K562 (cell line): ENCODE results near the gene RHOT1. TPM values are rescaled to one million over a fixed set of nuclear protein-coding genes. Genes with fewer than 3 reads are reported as not detected.

Source experiments
- EHMT2 ChIP-seq: fragments of 450-650 bp; IDR thresholded peaks from 2 replicates; pipeline ENCODE4 v1.6.1; 2018; ENCODE audit warnings: antibody characterized with exemption
- FIP1L1 ChIP-seq: fragments of 200-400 bp; formaldehyde crosslinking; IDR thresholded peaks from 2 replicates; pipeline ENCODE4 v1.6.1; 2018; ENCODE audit warnings: mild to moderate bottlenecking, low read depth, low read length; ENCODE audit not compliant: poor library complexity, severe bottlenecking
- GABPA ChIP-seq: fragments of 200-800 bp; sonication (Bioruptor generic); conservative IDR thresholded peaks from 2 replicates; pipeline ENCODE4 v1.6.1; 2016; ENCODE audit warnings: low read depth, missing genetic modification characterization, missing compliant biosample characterization
- RBFOX2 ChIP-seq: fragments of 200-400 bp; formaldehyde crosslinking; IDR thresholded peaks from 2 replicates; pipeline ENCODE4 v1.6.1; 2017; ENCODE audit warnings: low read depth, mild to moderate bottlenecking, low read length, moderate library complexity
- TEAD2 ChIP-seq: fragments of 450-650 bp; IDR thresholded peaks from 2 replicates; pipeline ENCODE4 v1.6.1; 2016; ENCODE audit warnings: missing genetic modification characterization, control low read depth, missing compliant biosample characterization
- polyA plus RNA-seq, 8 experiments: library from polyadenylated mRNA; depleted of rRNA in 4 of 8; stranded (reverse) in 5 of 8; unstranded in 3 of 8; fragments of >200 nt; fragmentation: Nextera tagmentation in 2 of 8; fragmentation: Illumina TruSeq in 1 of 8; extraction: Ambion mirVana in 2 of 8; extraction: Trizol in 1 of 8; gene quantifications; 2 replicates each; pipeline versions ENCODE4 v1.2.1 to v1.2.3, GENCODE V29; 2011 to 2014; ENCODE audit warnings: inconsistent platforms in 1 of 8, missing spikeins in 1 of 8
- total RNA-seq, 7 experiments: library from RNA; depleted of rRNA in 6 of 7; stranded (reverse); fragments of >200 nt in 6 of 7; fragmentation: Illumina TruSeq in 2 of 7; extraction: Trizol in 2 of 7; gene quantifications; 2 replicates each; pipeline versions ENCODE4 v1.2.1 to v1.2.3, GENCODE V29; 2011 to 2021; ENCODE audit warnings: low replicate concordance in 1 of 7
- TF ChIP-seq, protein P1 (sequence below), 2 experiments: IDR thresholded peaks; 2 replicates each; pipeline ENCODE4 v1.6.1; 2012; ENCODE audit warnings: improper control_type of control experiment in 2 of 2, low read depth in 2 of 2, low read length in 2 of 2, borderline replicate concordance in 1 of 2
- TF ChIP-seq, protein P2 (sequence below): fragments of 450-650 bp; formaldehyde crosslinking; IDR thresholded peaks from 2 replicates; pipeline ENCODE4 v1.4.0; 2020; ENCODE audit warnings: mild to moderate bottlenecking, moderate library complexity
- TF ChIP-seq, protein P3 (sequence below), 2 experiments: fragments of 450-650 bp in 1 of 2; IDR thresholded peaks; 2 replicates each; pipeline ENCODE4 v1.6.1; 2011 to 2017; ENCODE audit warnings: low read depth in 2 of 2, antibody characterized with exemption in 1 of 2, borderline replicate concordance in 1 of 2, low read length in 1 of 2, mild to moderate bottlenecking in 1 of 2, mixed read lengths in 1 of 2; ENCODE audit not compliant: control insufficient read depth in 1 of 2
- TF ChIP-seq, protein P4 (sequence below), 2 experiments: fragments of 450-650 bp in 1 of 2; sonication (generic) in 1 of 2; formaldehyde crosslinking; conservative IDR thresholded peaks; 2 replicates each; pipeline versions ENCODE4 v1.4.0 to v1.8.1; 2020 to 2022; ENCODE audit warnings: mild to moderate bottlenecking in 1 of 2, missing genetic modification reagents in 1 of 2
- TF ChIP-seq, protein P5 (sequence below): fragments of 450-650 bp; IDR thresholded peaks from 2 replicates; pipeline ENCODE4 v1.6.1; 2016; ENCODE audit warnings: antibody characterized with exemption
- TF ChIP-seq, protein P6 (sequence below), 2 experiments: fragments of 150-350 bp in 1 of 2; IDR thresholded peaks; 2 replicates each; pipeline ENCODE4 v1.6.1; 2012 to 2016; ENCODE audit warnings: low read depth in 2 of 2, low read length in 2 of 2, mild to moderate bottlenecking in 1 of 2, moderate library complexity in 1 of 2

RHOT1 gene
- total and polyA plus RNA-seq, 9 of the 15 experiments (the other 6 are each of a cell fraction or from before 2014, with no cell fraction given): 23.0 to 101 (median 32.2) TPM

DNA sequence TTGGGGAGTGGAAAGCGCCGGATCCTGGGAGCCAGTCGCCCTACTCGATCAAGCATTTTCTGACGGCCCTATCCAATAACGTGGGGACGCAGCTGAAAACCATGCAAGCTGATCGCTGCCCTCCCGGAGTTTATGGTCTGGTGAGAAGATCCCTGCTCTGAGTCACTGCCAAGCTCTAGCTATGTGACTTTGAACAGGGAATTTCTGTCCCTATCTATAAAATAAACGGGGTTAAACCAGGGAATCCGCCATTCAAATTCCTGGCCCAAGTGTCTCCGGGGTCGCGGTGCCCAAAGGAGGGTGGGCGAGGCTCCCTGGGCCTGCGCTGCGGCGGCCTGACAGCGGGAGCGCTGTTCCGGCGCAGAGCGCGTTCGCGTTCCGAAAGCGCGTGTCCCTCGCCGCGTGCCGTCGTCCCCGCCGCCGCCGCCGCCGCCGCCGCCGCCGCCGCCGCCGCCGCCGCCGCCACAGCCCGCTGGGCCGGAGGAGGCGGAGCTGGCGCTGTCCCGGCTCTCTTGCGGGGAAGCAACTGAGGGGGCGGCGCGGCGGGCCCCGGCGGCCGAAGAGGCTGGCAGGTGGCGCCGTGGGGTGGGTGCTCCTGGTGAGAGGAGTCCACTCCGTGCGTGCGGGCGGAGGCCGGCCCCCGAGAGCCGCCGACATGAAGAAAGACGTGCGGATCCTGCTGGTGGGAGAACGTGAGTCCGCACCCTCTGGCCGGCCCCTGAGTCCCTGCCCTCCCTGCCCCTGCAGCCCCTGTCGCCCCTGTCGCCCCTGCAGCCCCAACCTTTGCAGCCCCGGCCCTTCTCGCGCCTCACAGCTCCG is at the start of gene RHOT1 (continued):
- TF ChIP-seq, protein P1, sequence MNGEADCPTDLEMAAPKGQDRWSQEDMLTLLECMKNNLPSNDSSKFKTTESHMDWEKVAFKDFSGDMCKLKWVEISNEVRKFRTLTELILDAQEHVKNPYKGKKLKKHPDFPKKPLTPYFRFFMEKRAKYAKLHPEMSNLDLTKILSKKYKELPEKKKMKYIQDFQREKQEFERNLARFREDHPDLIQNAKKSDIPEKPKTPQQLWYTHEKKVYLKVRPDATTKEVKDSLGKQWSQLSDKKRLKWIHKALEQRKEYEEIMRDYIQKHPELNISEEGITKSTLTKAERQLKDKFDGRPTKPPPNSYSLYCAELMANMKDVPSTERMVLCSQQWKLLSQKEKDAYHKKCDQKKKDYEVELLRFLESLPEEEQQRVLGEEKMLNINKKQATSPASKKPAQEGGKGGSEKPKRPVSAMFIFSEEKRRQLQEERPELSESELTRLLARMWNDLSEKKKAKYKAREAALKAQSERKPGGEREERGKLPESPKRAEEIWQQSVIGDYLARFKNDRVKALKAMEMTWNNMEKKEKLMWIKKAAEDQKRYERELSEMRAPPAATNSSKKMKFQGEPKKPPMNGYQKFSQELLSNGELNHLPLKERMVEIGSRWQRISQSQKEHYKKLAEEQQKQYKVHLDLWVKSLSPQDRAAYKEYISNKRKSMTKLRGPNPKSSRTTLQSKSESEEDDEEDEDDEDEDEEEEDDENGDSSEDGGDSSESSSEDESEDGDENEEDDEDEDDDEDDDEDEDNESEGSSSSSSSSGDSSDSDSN (IDR thresholded peaks at IDR 0.05; ENCODE audit: borderline replicate concordance in 1 of 2, low read depth in 2 of 2, low read length in 2 of 2): 0 out of 4 replicates have a peak, but pooled peaks of 1 of the 2 experiments have one; percentile 12
- TF ChIP-seq, protein P2, sequence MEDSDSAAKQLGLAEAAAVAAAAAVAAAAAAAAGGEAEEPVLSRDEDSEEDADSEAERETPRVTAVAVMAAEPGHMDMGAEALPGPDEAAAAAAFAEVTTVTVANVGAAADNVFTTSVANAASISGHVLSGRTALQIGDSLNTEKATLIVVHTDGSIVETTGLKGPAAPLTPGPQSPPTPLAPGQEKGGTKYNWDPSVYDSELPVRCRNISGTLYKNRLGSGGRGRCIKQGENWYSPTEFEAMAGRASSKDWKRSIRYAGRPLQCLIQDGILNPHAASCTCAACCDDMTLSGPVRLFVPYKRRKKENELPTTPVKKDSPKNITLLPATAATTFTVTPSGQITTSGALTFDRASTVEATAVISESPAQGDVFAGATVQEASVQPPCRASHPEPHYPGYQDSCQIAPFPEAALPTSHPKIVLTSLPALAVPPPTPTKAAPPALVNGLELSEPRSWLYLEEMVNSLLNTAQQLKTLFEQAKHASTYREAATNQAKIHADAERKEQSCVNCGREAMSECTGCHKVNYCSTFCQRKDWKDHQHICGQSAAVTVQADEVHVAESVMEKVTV: no peak
- TF ChIP-seq, protein P3, sequence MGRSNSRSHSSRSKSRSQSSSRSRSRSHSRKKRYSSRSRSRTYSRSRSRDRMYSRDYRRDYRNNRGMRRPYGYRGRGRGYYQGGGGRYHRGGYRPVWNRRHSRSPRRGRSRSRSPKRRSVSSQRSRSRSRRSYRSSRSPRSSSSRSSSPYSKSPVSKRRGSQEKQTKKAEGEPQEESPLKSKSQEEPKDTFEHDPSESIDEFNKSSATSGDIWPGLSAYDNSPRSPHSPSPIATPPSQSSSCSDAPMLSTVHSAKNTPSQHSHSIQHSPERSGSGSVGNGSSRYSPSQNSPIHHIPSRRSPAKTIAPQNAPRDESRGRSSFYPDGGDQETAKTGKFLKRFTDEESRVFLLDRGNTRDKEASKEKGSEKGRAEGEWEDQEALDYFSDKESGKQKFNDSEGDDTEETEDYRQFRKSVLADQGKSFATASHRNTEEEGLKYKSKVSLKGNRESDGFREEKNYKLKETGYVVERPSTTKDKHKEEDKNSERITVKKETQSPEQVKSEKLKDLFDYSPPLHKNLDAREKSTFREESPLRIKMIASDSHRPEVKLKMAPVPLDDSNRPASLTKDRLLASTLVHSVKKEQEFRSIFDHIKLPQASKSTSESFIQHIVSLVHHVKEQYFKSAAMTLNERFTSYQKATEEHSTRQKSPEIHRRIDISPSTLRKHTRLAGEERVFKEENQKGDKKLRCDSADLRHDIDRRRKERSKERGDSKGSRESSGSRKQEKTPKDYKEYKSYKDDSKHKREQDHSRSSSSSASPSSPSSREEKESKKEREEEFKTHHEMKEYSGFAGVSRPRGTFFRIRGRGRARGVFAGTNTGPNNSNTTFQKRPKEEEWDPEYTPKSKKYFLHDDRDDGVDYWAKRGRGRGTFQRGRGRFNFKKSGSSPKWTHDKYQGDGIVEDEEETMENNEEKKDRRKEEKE (IDR thresholded peaks at IDR 0.05; ENCODE audit: borderline replicate concordance in 1 of 2, control insufficient read depth in 1 of 2, low read depth in 2 of 2, low read length in 1 of 2): no peak
- TF ChIP-seq FIP1L1 (peak; percentile 75), RBFOX2 (peak; percentile 78), EHMT2 (no peak), TEAD2 (tag) (no peak), GABPA (tag) (no peak)
- TF ChIP-seq, protein P4, sequence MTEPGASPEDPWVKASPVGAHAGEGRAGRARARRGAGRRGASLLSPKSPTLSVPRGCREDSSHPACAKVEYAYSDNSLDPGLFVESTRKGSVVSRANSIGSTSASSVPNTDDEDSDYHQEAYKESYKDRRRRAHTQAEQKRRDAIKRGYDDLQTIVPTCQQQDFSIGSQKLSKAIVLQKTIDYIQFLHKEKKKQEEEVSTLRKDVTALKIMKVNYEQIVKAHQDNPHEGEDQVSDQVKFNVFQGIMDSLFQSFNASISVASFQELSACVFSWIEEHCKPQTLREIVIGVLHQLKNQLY (CRISPR knock-in tag; conservative IDR thresholded peaks at IDR 0.05): no peak
- TF ChIP-seq, protein P5, sequence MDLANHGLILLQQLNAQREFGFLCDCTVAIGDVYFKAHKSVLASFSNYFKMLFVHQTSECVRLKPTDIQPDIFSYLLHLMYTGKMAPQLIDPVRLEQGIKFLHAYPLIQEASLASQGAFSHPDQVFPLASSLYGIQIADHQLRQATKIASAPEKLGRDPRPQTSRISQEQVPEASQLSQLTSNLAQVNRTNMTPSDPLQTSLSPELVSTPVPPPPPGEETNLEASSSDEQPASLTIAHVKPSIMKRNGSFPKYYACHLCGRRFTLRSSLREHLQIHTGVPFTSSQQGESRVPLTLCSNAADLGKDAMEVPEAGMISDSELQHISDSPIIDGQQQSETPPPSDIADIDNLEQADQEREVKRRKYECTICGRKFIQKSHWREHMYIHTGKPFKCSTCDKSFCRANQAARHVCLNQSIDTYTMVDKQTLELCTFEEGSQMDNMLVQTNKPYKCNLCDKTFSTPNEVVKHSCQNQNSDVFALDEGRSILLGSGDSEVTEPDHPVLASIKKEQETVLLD: peak; percentile 66; the same call in 1 of the 2 replicates
- TF ChIP-seq, protein P6, sequence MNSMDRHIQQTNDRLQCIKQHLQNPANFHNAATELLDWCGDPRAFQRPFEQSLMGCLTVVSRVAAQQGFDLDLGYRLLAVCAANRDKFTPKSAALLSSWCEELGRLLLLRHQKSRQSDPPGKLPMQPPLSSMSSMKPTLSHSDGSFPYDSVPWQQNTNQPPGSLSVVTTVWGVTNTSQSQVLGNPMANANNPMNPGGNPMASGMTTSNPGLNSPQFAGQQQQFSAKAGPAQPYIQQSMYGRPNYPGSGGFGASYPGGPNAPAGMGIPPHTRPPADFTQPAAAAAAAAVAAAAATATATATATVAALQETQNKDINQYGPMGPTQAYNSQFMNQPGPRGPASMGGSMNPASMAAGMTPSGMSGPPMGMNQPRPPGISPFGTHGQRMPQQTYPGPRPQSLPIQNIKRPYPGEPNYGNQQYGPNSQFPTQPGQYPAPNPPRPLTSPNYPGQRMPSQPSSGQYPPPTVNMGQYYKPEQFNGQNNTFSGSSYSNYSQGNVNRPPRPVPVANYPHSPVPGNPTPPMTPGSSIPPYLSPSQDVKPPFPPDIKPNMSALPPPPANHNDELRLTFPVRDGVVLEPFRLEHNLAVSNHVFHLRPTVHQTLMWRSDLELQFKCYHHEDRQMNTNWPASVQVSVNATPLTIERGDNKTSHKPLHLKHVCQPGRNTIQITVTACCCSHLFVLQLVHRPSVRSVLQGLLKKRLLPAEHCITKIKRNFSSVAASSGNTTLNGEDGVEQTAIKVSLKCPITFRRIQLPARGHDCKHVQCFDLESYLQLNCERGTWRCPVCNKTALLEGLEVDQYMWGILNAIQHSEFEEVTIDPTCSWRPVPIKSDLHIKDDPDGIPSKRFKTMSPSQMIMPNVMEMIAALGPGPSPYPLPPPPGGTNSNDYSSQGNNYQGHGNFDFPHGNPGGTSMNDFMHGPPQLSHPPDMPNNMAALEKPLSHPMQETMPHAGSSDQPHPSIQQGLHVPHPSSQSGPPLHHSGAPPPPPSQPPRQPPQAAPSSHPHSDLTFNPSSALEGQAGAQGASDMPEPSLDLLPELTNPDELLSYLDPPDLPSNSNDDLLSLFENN (IDR thresholded peaks at IDR 0.05; ENCODE audit: low read depth in 2 of 2, low read length in 2 of 2): peak in 1 of 2 experiments; percentile 53; a peak in 1 of 4 replicates
